Stomach (tissue), 9 donors: Measurements from ENCODE around the gene ESAM. TPM values are rescaled to one million over a fixed set of nuclear protein-coding genes. Genes with fewer than 3 reads are reported as not detected.

Experiments used
- DNase-seq, 2 donors: peaks; one replicate each; pipeline versions ENCODE4 v3.0.0 to v3.0.0-alpha.2; 2013 to 2019
- H3K27ac ChIP-seq, 5 donors: fragments of 200-600 bp in 4 of 5; sonication (generic) in 4 of 5; one replicate each; pipeline ENCODE4 v1.5.1; 2013 to 2019; ENCODE audit warnings: mild to moderate bottlenecking in 1 of 5, moderate library complexity in 1 of 5
- H3K27me3 ChIP-seq, 3 donors: fragments of 200-600 bp; sonication (generic); one replicate each; pipeline ENCODE4 v1.5.1; 2017 to 2019; ENCODE audit warnings: mixed run types in 1 of 3
- H3K36me3 ChIP-seq, 4 donors: fragments of 200-600 bp; sonication (generic); 1 replicate in 3 of 4; 2 replicates in 1 of 4; pipeline ENCODE4 v1.5.1; 2016 to 2019
- H3K4me1 ChIP-seq, 4 donors: fragments of 200-600 bp; sonication (generic); one replicate each; pipeline ENCODE4 v1.5.1; 2016 to 2019
- H3K4me3 ChIP-seq, 4 donors: fragments of 200-600 bp; sonication (generic) in 3 of 4; one replicate each; pipeline ENCODE4 v1.5.1; 2016 to 2019; ENCODE audit warnings: mild to moderate bottlenecking in 1 of 4
- H3K9me3 ChIP-seq, 4 donors: fragments of 200-600 bp; sonication (generic); one replicate each; pipeline ENCODE4 v1.5.1; 2016 to 2019
- CTCF ChIP-seq, 7 experiments: fragments of 450-650 bp in 4 of 7; fragments of 200-600 bp in 3 of 7; sonication (generic) in 3 of 7; IDR thresholded peaks; one replicate each; pipeline ENCODE4 v1.5.1; 2016 to 2019; ENCODE audit warnings: antibody characterized with exemption in 7 of 7, control low read depth in 2 of 7, mild to moderate bottlenecking in 1 of 7
- EP300 ChIP-seq: sonication (generic); formaldehyde crosslinking; IDR thresholded peaks from one replicate; pipeline ENCODE4 v1.6.1; 2017; ENCODE audit warnings: antibody characterized with exemption
- POLR2A ChIP-seq, 4 donors: fragments of 450-650 bp; IDR thresholded peaks; one replicate each; pipeline ENCODE4 v1.6.1; 2016; ENCODE audit warnings: antibody characterized with exemption in 4 of 4, control low read depth in 2 of 4, mild to moderate bottlenecking in 1 of 4, moderate library complexity in 1 of 4
- POLR2AphosphoS5 ChIP-seq, 3 donors: sonication (generic); formaldehyde crosslinking; IDR thresholded peaks; one replicate each; pipeline ENCODE4 v1.6.1; 2016; ENCODE audit warnings: antibody characterized with exemption in 3 of 3
- WGBS, 5 donors: extraction: QIAGEN DNeasy Blood & Tissue Kit in 3 of 5; methylation state at CpG; one replicate each; pipeline versions ENCODE4 v1.1.5 to v1.1.7; 2013 to 2018; 5-methylcytosine and 5-hydroxymethylcytosine counted together
- intact Hi-C: fragments of 100-400 bp; cut with DNase I; formaldehyde crosslinking; loops from one replicate; pipeline ENCODE4 v1.15.1; 2023; ENCODE audit warnings: low total_unique reads
- polyA plus RNA-seq, 3 donors: library from polyadenylated mRNA; stranded (reverse); fragments of 200-250 nt; gene quantifications; one replicate each; pipeline ENCODE4 v1.2.3, GENCODE V29; 2013
- total RNA-seq, 5 donors: library from RNA; depleted of rRNA; stranded (reverse); fragments of >200 nt; gene quantifications; one replicate each; pipeline versions ENCODE4 v1.1.0 to v1.2.3, GENCODE V29; 2014 to 2016
- donor health status: healthy with polysubstance abuse.
- donor health status: Bipolar disorder and iron deficiency.
- donor health status: healthy.

ESAM gene
- total and polyA plus RNA-seq, 8 donors = 4.1 to 19.6 (median 9.6) TPM

GRCh38 chr11:124737638-124738305 lies 24.3 kb downstream of the ESAM start:
- no peak for TF ChIP-seq POLR2AphosphoS5 (IDR thresholded peaks at IDR 0.05)
- no peak for TF ChIP-seq EP300
- TF ChIP-seq CTCF (IDR thresholded peaks at IDR 0.05) = no peak
- TF ChIP-seq POLR2A (IDR thresholded peaks at IDR 0.05) = no peak
- intact Hi-C loops = loop anchor here (10.0 kb wide), 1 partner anchor 63 kb away; the partner anchor contains the start of genes SIAE and SPA17
- no peak for DNase-seq
- Histone ChIP-seq H3K27me3 (peaks cover 0 to 46% (median 15%) of the 10 kb centered on the region in 3 donors), H3K9me3 (no peaks in the 10 kb centered on the region), H3K4me3 (no peak overlapping the region), H3K4me1 (peaks cover 17 to 26% (median 19%) of the 10 kb centered on the region in 4 donors), H3K36me3 (no peaks in the 10 kb centered on the region), H3K27ac (no peak overlapping the region)
- 72 to 91% (median 85%) methylated on average over 6 to 7 of the region's 7 CpGs for WGBS, 5 donors

DNA sequence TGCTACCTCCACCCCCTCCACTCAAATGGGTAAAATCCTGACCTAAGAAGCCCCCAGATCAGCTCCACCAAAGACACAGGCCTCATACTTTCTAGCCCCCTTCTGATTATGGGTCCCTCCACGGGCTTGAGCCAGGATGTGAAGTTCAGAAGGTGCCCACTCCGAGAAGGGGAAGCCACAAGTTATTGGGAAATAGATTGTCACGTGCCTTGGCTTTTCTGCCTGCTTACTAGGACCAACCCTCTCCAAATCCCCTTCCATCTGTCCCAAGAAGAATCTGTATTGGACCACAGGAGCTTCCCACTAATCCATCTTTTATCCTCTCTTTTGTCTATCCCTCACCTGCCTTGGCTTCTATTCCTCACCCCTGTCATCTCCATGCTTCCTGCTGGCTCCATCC lies 25.4 kb downstream of the ESAM start:
- WGBS, 5 donors = 56 to 72% (median 70%) methylated on average over 3 of the region's 3 CpGs
- intact Hi-C loops = loop anchor here (10.0 kb wide), 1 partner anchor 62 kb away; the partner anchor contains the start of genes SIAE and SPA17
- DNase-seq = no peak
- TF ChIP-seq POLR2A (IDR thresholded peaks at IDR 0.05) (no peak), CTCF (IDR thresholded peaks at IDR 0.05) (no peak), EP300 (no peak), POLR2AphosphoS5 (IDR thresholded peaks at IDR 0.05) (no peak)
- Histone ChIP-seq H3K9me3 (no peaks in the 10 kb centered on the region), H3K4me1 (peaks cover 17 to 26% (median 19%) of the 10 kb centered on the region in 4 donors), H3K27me3 (peaks cover 0 to 36% (median 12%) of the 10 kb centered on the region in 3 donors), H3K4me3 (no peak overlapping the region), H3K27ac (no peak overlapping the region), H3K36me3 (no peaks in the 10 kb centered on the region)

DNA sequence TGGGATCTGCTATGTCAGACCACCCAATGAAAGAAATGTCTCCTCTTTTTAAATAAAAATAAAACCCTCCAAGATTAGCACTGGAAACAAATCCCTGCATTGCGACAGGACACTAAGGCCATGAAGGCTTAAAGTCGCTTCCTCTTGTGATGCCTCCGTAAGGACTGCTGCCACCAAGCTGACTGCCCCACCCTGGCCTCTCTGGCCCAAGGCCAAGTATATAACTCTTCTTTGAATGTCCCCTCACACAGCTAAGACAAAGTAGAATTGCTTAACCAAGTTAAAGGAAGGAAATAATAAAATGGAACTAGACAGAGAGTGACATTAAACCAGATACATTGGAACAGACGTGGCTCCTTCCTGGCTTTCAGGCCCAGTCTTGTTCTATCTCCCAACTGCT lies 29.9 kb downstream of the ESAM start:
- WGBS, 5 donors = 76 to 88% (median 87%) methylated on average over 4 of the region's 4 CpGs

DNA sequence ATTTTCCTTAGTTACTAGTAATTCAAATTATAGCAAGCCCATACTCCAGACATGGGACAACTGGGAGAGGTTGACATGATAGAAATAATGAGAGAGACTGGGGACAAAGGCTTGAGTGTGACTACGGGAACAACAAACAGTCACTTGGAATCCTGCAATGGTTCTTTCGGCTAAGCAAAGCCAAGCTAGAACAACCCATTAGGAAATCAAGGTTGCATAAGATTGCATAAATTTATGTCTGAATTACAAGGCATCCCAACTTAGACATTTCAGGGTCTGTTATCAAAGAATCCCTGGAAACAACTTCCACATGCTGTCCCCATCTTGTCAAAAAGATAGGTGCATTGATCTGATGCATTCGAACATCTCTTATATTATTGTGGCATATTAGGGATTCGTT lies 32.5 kb downstream of the ESAM start:
- no peak overlapping the region for H3K4me3 ChIP-seq
- WGBS, 5 donors = 86 to 93% (median 89%) methylated on average over 4 of the region's 4 CpGs
- TF ChIP-seq POLR2AphosphoS5 (IDR thresholded peaks at IDR 0.05) (no peak), EP300 (no peak), CTCF (IDR thresholded peaks at IDR 0.05) (no peak), POLR2A (IDR thresholded peaks at IDR 0.05) (no peak)
- peaks cover 6 to 14% (median 11%) of the 10 kb centered on the region in 4 donors for H3K4me1 ChIP-seq
- H3K9me3 ChIP-seq = no peaks in the 10 kb centered on the region
- H3K27ac ChIP-seq = no peak overlapping the region
- peaks cover 0 to 30% (median 0%) of the 10 kb centered on the region in 3 donors for H3K27me3 ChIP-seq
- intact Hi-C loops = no loop called here
- no peak for DNase-seq
- no peaks in the 10 kb centered on the region for H3K36me3 ChIP-seq

More for the DNA sequence above, 29.9 kb downstream of the ESAM start:
- Histone ChIP-seq H3K4me3 (no peak overlapping the region), H3K9me3 (no peaks in the 10 kb centered on the region), H3K4me1 (no peaks in the 10 kb centered on the region), H3K27ac (no peak overlapping the region), H3K36me3 (no peaks in the 10 kb centered on the region), H3K27me3 (peaks cover 0 to 3% (median 0%) of the 10 kb centered on the region in 3 donors)
- TF ChIP-seq CTCF (IDR thresholded peaks at IDR 0.05) (no peak), POLR2A (IDR thresholded peaks at IDR 0.05) (no peak), EP300 (no peak), POLR2AphosphoS5 (IDR thresholded peaks at IDR 0.05) (no peak)
- intact Hi-C loops = loop anchor here (10.0 kb wide), 1 partner anchor 57 kb away; the partner anchor contains the start of genes SIAE and SPA17
- DNase-seq = no peak
